Measurements from ENCODE around the gene ALMS1.

DNA sequence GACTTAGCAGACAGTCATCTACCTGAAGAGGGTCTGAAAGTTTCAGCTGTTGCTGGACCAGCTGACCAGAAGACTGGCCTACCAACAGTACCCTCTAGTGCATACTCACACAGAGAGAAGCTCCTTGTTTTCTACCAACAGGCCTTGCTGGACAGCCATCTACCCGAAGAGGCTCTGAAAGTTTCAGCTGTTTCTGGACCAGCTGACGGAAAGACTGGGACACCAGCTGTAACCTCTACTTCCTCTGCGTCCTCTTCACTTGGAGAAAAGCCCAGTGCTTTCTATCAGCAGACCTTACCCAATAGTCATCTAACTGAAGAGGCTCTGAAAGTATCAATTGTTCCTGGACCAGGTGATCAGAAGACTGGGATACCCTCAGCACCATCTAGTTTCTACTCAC is 63.2 kb downstream of the ALMS1 start:
- TF ChIP-seq, protein P1, sequence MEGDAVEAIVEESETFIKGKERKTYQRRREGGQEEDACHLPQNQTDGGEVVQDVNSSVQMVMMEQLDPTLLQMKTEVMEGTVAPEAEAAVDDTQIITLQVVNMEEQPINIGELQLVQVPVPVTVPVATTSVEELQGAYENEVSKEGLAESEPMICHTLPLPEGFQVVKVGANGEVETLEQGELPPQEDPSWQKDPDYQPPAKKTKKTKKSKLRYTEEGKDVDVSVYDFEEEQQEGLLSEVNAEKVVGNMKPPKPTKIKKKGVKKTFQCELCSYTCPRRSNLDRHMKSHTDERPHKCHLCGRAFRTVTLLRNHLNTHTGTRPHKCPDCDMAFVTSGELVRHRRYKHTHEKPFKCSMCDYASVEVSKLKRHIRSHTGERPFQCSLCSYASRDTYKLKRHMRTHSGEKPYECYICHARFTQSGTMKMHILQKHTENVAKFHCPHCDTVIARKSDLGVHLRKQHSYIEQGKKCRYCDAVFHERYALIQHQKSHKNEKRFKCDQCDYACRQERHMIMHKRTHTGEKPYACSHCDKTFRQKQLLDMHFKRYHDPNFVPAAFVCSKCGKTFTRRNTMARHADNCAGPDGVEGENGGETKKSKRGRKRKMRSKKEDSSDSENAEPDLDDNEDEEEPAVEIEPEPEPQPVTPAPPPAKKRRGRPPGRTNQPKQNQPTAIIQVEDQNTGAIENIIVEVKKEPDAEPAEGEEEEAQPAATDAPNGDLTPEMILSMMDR (IDR thresholded peaks at IDR 0.05; ENCODE audit: borderline replicate concordance, extremely low read depth, low read length, poor library complexity, severe bottlenecking), result no peak
- TF ChIP-seq EZH2 (IDR thresholded peaks at IDR 0.05; ENCODE audit: borderline replicate concordance, low read depth, low read length, severe bottlenecking), result no peak
